Coronary artery (tissue), 2 donors: ENCODE results near the gene CNKSR3.

Experiments
- DNase-seq: peaks from one replicate; pipeline ENCODE4 v3.0.0-alpha.2; 2017; ENCODE audit warnings: low spot score
- H3K27ac ChIP-seq, 2 donors: fragments of 200-600 bp; sonication (generic); one replicate each; pipeline ENCODE4 v1.5.1; 2016 to 2019
- H3K4me3 ChIP-seq: fragments of 200-600 bp; sonication (generic); 2 replicates; pipeline ENCODE4 v1.5.1; 2016; ENCODE audit warnings: mild to moderate bottlenecking, moderate library complexity
- TF ChIP-seq, protein P1 (sequence below): fragments of 200-600 bp; sonication (generic); IDR thresholded peaks from one replicate; pipeline ENCODE4 v1.5.1; 2019; ENCODE audit warnings: antibody characterized with exemption

CNKSR3 gene

GRCh38 chr6:154379585-154379984 is 130.9 kb downstream of the CNKSR3 start:
- Histone ChIP-seq H3K4me3 (no peak overlapping the region), H3K27ac (no peak overlapping the region)
- TF ChIP-seq, protein P1, sequence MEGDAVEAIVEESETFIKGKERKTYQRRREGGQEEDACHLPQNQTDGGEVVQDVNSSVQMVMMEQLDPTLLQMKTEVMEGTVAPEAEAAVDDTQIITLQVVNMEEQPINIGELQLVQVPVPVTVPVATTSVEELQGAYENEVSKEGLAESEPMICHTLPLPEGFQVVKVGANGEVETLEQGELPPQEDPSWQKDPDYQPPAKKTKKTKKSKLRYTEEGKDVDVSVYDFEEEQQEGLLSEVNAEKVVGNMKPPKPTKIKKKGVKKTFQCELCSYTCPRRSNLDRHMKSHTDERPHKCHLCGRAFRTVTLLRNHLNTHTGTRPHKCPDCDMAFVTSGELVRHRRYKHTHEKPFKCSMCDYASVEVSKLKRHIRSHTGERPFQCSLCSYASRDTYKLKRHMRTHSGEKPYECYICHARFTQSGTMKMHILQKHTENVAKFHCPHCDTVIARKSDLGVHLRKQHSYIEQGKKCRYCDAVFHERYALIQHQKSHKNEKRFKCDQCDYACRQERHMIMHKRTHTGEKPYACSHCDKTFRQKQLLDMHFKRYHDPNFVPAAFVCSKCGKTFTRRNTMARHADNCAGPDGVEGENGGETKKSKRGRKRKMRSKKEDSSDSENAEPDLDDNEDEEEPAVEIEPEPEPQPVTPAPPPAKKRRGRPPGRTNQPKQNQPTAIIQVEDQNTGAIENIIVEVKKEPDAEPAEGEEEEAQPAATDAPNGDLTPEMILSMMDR = no peak
- no peak for DNase-seq

DNA sequence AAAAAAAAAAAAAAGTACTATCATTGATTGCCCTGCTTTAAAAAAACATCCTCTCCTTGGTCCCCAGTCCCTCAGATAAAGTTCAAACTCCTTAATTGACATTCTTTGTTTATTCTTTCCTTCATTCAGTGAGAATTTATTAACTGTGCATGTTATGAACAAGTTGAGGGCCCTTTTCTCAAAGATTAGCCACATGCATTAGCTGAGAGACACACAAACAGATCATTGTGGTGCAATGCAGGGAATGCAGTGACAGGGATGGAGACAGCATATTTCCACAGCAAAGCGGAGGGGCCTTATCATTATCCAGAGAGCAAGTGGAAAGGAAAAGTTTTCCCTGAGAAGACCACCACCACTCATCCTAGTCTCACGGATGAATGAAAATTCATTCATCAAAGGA is 132.0 kb downstream of the CNKSR3 start:
- TF ChIP-seq, protein P1 = no peak
- no peak overlapping the region for H3K4me3 ChIP-seq
- no peak for DNase-seq
- no peak overlapping the region for H3K27ac ChIP-seq

DNA sequence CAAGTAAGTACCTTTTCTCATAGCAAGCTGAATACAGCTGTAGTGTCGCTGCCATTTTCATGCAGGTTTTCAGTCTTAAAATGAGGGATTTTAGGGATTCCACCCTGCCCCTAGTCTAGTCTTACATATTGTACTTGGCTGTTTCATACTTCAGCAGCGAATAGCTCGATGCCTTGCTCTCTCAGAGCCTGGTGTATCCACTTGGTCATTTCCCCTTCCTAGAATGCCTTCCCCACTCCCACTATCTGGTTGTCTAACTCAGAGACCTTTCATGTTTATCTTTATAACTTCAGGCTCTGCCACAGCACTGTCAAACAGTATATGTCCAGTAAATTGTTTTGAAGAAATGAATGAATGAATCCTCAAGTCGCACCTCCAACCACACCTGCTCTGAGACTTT is 132.8 kb downstream of the CNKSR3 start:
- DNase-seq = no peak
- TF ChIP-seq, protein P1 = no peak
- H3K4me3 ChIP-seq = no peak overlapping the region
- no peak overlapping the region for H3K27ac ChIP-seq

- Histone ChIP-seq H3K27ac (no peak overlapping the region), H3K4me3 (no peak overlapping the region)
- DNase-seq = no peak
- TF ChIP-seq, protein P1 = no peak
Observed at GRCh38 chr6:154373971-154374370, 136.5 kb downstream of the CNKSR3 start.

DNA sequence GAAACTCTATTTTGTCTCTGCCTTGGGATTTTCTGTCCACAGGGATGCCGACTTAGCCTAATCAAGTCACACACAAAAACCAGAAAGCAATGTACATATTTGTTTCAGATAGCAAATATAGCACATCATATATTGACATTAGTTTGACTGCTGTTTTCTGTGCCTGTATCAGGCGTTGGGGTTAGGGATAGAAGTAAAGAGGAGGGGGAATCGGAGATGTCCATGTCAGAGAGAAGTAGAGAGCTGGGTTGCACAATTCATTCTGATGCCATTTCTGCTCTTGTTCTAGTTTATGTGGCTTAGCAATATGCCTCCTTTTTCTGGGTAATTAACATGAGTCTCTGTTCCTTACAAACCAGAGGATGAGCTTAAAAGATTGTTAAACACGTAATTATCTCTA is 139.2 kb downstream of the CNKSR3 start:
- TF ChIP-seq, protein P1 = no peak
- DNase-seq = no peak
- Histone ChIP-seq H3K4me3 (no peak overlapping the region), H3K27ac (no peak overlapping the region)

GRCh38 chr6:154370545-154370944 is 139.9 kb downstream of the CNKSR3 start:
- H3K27ac ChIP-seq = no peak overlapping the region
- TF ChIP-seq, protein P1 = no peak
- no peak for DNase-seq
- H3K4me3 ChIP-seq = no peak overlapping the region

GRCh38 chr6:154367839-154368695 is 142.4 kb downstream of the CNKSR3 start:
- DNase-seq = no peak
- TF ChIP-seq, protein P1 = no peak
- no peak overlapping the region for H3K4me3 ChIP-seq
- H3K27ac ChIP-seq = no peak overlapping the region
